H1 (cell line): ENCODE data around the gene FAM170A. TPM values are rescaled to one million over a fixed set of nuclear protein-coding genes. Genes with fewer than 3 reads are reported as not detected.

Experiments used
- CEBPB ChIP-seq: IDR thresholded peaks from 2 replicates; pipeline ENCODE4 v1.6.1; 2012; ENCODE audit warnings: low read depth, low read length
- EGR1 ChIP-seq: IDR thresholded peaks from 2 replicates; pipeline ENCODE4 v1.6.1; 2011; ENCODE audit warnings: low read depth, low read length, borderline replicate concordance
- POLR2A ChIP-seq, 2 experiments: IDR thresholded peaks; 1 replicate in 1 of 2; 2 replicates in 1 of 2; pipeline ENCODE4 v1.6.1; 2011; ENCODE audit warnings: low read depth in 2 of 2, low read length in 2 of 2, mild to moderate bottlenecking in 2 of 2; ENCODE audit errors: control extremely low read depth in 1 of 2
- RAD21 ChIP-seq, 2 experiments: IDR thresholded peaks in 1 of 2; conservative IDR thresholded peaks in 1 of 2; 2 replicates each; pipeline ENCODE4 v1.6.1; 2011; ENCODE audit warnings: low read depth in 2 of 2, low read length in 2 of 2, improper control_type of control experiment in 1 of 2, inconsistent platforms in 1 of 2, mild to moderate bottlenecking in 1 of 2, moderate library complexity in 1 of 2
- RBBP5 ChIP-seq: IDR thresholded peaks from 2 replicates; pipeline ENCODE4 v1.7.1; 2012; ENCODE audit warnings: low read depth, mild to moderate bottlenecking, inconsistent platforms, low read length, moderate library complexity, borderline replicate concordance
- RXRA ChIP-seq: IDR thresholded peaks from 2 replicates; pipeline ENCODE4 v1.6.1; 2011; ENCODE audit warnings: low read depth, mild to moderate bottlenecking, low read length, moderate library complexity; ENCODE audit not compliant: insufficient read depth
- SP4 ChIP-seq: IDR thresholded peaks from 2 replicates; pipeline ENCODE4 v1.6.1; 2012; ENCODE audit warnings: low read length, inconsistent platforms
- polyA plus RNA-seq, 7 experiments: library from polyadenylated mRNA; depleted of rRNA in 3 of 7; stranded (reverse) in 5 of 7; unstranded in 2 of 7; fragments of >200 nt in 5 of 7; fragments of 200-250 nt in 2 of 7; gene quantifications; 1 replicate in 5 of 7; 2 replicates in 1 of 7; 4 replicates in 1 of 7; pipeline versions ENCODE4 v1.2.1 to v1.2.3, GENCODE V29; 2011 to 2013; ENCODE audit warnings: missing spikeins in 2 of 7, mixed read lengths in 2 of 7
- total RNA-seq: library from RNA; stranded (reverse); fragmentation: NEBNext Ultra II Directional; extraction: Animal tissue kit (Norgen Biotek cat#: 25700); gene quantifications from 2 replicates; pipeline ENCODE4 v1.2.1, GENCODE V29; 2021
- TF ChIP-seq, protein P1 (sequence below): IDR thresholded peaks from 2 replicates; pipeline ENCODE4 v1.6.1; 2011; ENCODE audit warnings: low read length, improper control_type of control experiment

The FAM170A gene
- total and polyA plus RNA-seq, 2 of the 8 experiments (the other 6 are each of a cell fraction or from before 2014, with no cell fraction given) = not detected

DNA sequence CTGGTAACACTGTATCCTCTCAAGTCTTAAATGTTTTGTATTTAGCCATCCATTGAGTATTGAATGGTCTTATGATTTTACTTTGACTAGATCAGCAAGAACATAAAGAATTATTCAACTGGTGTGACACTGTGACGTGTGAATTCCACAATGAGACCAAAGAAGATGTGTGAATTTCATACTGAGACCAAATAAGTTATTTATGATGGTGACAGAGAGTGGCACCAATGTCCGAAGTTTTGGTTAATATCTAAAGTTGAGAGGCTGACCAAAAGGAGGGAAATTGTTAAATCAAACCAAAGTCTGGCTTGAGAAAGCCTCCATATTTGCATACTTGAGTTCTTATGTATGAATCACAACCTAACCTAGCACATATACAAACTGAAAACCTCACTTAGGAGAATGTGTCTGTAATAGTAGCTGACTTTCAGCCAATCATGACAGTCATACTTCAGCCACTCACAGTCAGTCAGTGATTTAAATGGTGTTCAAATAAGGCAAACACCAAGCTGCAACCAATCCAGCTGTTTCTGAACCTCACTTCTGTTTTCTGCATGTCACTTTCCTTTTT, 31.5 kb upstream of the FAM170A start (continued):
- TF ChIP-seq RAD21 (IDR thresholded peaks at IDR 0.05 in 1 of 2, conservative IDR thresholded peaks at IDR 0.05 in 1 of 2; ENCODE audit: low read depth in 2 of 2, low read length in 2 of 2) (no peak), POLR2A (IDR thresholded peaks at IDR 0.05; ENCODE audit: control extremely low read depth in 1 of 2, low read depth in 2 of 2, low read length in 2 of 2) (no peak), EGR1 (no peak), SP4 (no peak), RXRA (no peak), CEBPB (no peak), RBBP5 (no peak)
- TF ChIP-seq, protein P1, sequence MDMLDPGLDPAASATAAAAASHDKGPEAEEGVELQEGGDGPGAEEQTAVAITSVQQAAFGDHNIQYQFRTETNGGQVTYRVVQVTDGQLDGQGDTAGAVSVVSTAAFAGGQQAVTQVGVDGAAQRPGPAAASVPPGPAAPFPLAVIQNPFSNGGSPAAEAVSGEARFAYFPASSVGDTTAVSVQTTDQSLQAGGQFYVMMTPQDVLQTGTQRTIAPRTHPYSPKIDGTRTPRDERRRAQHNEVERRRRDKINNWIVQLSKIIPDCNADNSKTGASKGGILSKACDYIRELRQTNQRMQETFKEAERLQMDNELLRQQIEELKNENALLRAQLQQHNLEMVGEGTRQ = no peak
